ENCODE measurements around the gene ATP7A. TPM values are rescaled to one million over a fixed set of nuclear protein-coding genes. Genes with fewer than 3 reads are reported as not detected.
"Not testable (repeated sequence)": the region's sequence is repeated elsewhere in the genome, so short reads cannot be mapped to it uniquely, and the experiment has no call there.

Gene ATP7A
- total and polyA plus RNA-seq, 2 donors (not counting 1 experiment from before 2014, with no cell fraction given) = 2.7 to 12.4 TPM

DNA sequence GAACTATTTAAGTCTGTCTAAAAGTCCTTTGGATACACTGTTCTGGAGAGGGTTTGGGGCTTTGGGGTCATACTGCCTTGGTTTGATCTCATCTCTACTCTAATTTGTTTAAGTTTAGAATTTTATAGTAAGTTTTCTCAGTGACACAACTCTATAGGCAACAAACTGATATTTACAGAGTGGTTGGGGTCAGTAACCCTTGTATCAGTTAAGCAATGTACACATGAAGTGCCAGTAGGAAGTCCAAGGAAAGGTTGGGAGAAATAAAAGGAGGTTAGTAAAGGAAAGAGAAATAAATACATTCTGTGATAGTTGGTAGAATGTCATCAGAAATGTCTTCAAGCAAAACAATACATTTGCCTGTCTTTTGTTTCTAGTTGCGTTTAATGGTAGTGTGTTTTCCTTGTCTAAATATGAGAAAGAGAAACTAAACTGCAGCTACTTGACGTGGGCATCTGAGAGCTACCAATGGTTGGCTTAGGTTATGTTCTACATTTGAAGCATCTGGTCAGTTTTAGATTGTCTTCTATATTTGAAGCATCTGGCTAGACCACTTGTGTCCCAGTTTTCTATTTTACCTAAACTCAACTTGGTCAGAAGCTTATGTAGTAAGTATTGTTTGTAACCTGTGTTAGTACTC, 6.9 kb downstream of the ATP7A start:
- TF ChIP-seq, protein P1, sequence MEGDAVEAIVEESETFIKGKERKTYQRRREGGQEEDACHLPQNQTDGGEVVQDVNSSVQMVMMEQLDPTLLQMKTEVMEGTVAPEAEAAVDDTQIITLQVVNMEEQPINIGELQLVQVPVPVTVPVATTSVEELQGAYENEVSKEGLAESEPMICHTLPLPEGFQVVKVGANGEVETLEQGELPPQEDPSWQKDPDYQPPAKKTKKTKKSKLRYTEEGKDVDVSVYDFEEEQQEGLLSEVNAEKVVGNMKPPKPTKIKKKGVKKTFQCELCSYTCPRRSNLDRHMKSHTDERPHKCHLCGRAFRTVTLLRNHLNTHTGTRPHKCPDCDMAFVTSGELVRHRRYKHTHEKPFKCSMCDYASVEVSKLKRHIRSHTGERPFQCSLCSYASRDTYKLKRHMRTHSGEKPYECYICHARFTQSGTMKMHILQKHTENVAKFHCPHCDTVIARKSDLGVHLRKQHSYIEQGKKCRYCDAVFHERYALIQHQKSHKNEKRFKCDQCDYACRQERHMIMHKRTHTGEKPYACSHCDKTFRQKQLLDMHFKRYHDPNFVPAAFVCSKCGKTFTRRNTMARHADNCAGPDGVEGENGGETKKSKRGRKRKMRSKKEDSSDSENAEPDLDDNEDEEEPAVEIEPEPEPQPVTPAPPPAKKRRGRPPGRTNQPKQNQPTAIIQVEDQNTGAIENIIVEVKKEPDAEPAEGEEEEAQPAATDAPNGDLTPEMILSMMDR (IDR thresholded peaks at IDR 0.05) = no peak
- no peak for TF ChIP-seq EZH2 (IDR thresholded peaks at IDR 0.05; ENCODE audit: borderline replicate concordance, insufficient read depth, low read depth, low read length, poor library complexity, severe bottlenecking)
- H3K9me3 ChIP-seq (ENCODE audit: control extremely low read depth in 1 of 3, control insufficient read depth in 2 of 3, insufficient read depth in 1 of 3, low read length in 2 of 3) = no peaks in the 10 kb centered on the region
- H3K4me3 Mint-ChIP-seq = peak overlapping the region; percentile 56
- H3K4me3 ChIP-seq (ENCODE audit: control extremely low read depth in 1 of 5, extremely low read depth in 1 of 5, insufficient read depth in 1 of 5, low read depth in 2 of 5, low read length in 4 of 5) = peak overlapping the region in 3 of 5 experiments; percentile 15 to 31 (median 15)
- 20% methylated on average over 1 of the region's 2 CpGs for WGBS (ENCODE audit: insufficient coverage)
- H3K4me1 Mint-ChIP-seq = peaks cover 39% of the 10 kb centered on the region
- peak overlapping the region; percentile 28 for H3K9ac ChIP-seq (ENCODE audit: low read length)
- H3K4me1 ChIP-seq (ENCODE audit: control insufficient read depth in 2 of 2, insufficient read depth in 2 of 2, low read length in 2 of 2) = peaks cover 1 to 4% of the 10 kb centered on the region in 2 donors
- ChIA-PET POLR2A (no interaction called here), CTCF (interaction anchor here (1.2 kb wide), 1 partner anchor 108 kb away, joined by 3 read pairs; no protein-coding TSS in a partner anchor)
- H3K36me3 ChIP-seq (replicated peaks in 1 of 2; ENCODE audit: control extremely low read depth in 1 of 2, control insufficient read depth in 1 of 2, extremely low read depth in 1 of 2, insufficient read depth in 2 of 2, low read length in 1 of 2) = no peaks in the 10 kb centered on the region
- H2AFZ ChIP-seq (ENCODE audit: insufficient read depth, low read depth, low read length, poor library complexity, severe bottlenecking) = no peak overlapping the region
- H4K20me1 ChIP-seq (ENCODE audit: control insufficient read depth, insufficient read depth, low read length, poor library complexity, severe bottlenecking) = no peaks in the 10 kb centered on the region
- H3K27ac Mint-ChIP-seq = peak overlapping the region; percentile 4
- no peak overlapping the region for H3K27ac ChIP-seq (ENCODE audit: low read length in 2 of 2)
- intact Hi-C loops (cut with micrococcal nuclease) = loop anchor here (10.0 kb wide), 2 partner anchors 217 to 1027 kb away; partner anchors contain the start of genes P2RY10 and TAF9B
- no peak for DNase-seq
- H3K79me2 ChIP-seq (ENCODE audit: control insufficient read depth, insufficient read depth, low read length) = peaks cover 64% of the 10 kb centered on the region
- no peaks in the 10 kb centered on the region for H3K27me3 ChIP-seq (replicated peaks in 1 of 4; ENCODE audit: control extremely low read depth in 1 of 4, control insufficient read depth in 3 of 4, insufficient read depth in 4 of 4, low read length in 3 of 4)
- no peaks in the 10 kb centered on the region for H3K27me3 Mint-ChIP-seq
- H3K9me3 Mint-ChIP-seq (ENCODE audit: insufficient read depth) = no peaks in the 10 kb centered on the region
- ATAC-seq (ENCODE audit: low read depth) = no peak
- peak overlapping the region; percentile 37 for H3K4me2 ChIP-seq (replicated peaks; ENCODE audit: low read depth, low read length, poor library complexity, severe bottlenecking)

DNA sequence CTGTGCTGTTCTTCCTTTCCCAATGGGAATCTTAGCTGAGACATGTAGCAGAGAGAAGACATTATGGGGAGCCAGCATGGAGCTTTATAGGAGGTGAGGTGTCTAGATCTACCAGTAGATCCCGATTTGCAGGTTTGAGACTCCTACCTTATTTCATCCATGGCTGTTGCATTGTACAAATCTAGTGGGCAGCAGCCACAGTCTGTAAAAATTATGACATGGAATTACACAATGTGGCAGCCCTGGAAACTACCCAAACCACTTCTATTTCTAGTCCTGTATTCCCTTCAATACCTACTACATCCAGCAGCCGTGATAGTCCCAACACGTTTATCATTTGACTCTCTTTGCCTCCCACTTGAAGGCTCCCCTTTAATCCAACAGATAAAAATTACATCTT, 8.1 kb downstream of the ATP7A start:
- Histone ChIP-seq H3K4me1 (ENCODE audit: control insufficient read depth in 2 of 2, insufficient read depth in 2 of 2, low read length in 2 of 2) (peaks cover 0 to 4% of the 10 kb centered on the region in 2 donors), H3K4me2 (replicated peaks; ENCODE audit: low read depth, low read length, poor library complexity, severe bottlenecking) (no peak overlapping the region), H3K27me3 (replicated peaks in 1 of 4; ENCODE audit: control extremely low read depth in 1 of 4, control insufficient read depth in 3 of 4, insufficient read depth in 4 of 4, low read length in 3 of 4) (no peaks in the 10 kb centered on the region), H3K4me3 (ENCODE audit: control extremely low read depth in 1 of 5, extremely low read depth in 1 of 5, insufficient read depth in 1 of 5, low read depth in 2 of 5, low read length in 4 of 5) (no peak overlapping the region), H3K79me2 (ENCODE audit: control insufficient read depth, insufficient read depth, low read length) (peaks cover 57% of the 10 kb centered on the region), H4K20me1 (ENCODE audit: control insufficient read depth, insufficient read depth, low read length, poor library complexity, severe bottlenecking) (no peaks in the 10 kb centered on the region), H2AFZ (ENCODE audit: insufficient read depth, low read depth, low read length, poor library complexity, severe bottlenecking) (no peak overlapping the region), H3K9ac (ENCODE audit: low read length) (no peak overlapping the region), H3K9me3 (ENCODE audit: control extremely low read depth in 1 of 3, control insufficient read depth in 2 of 3, insufficient read depth in 1 of 3, low read length in 2 of 3) (no peaks in the 10 kb centered on the region), H3K27ac (ENCODE audit: low read length in 2 of 2) (no peak overlapping the region), H3K36me3 (replicated peaks in 1 of 2; ENCODE audit: control extremely low read depth in 1 of 2, control insufficient read depth in 1 of 2, extremely low read depth in 1 of 2, insufficient read depth in 2 of 2, low read length in 1 of 2) (no peaks in the 10 kb centered on the region)
- no peak for TF ChIP-seq EZH2 (IDR thresholded peaks at IDR 0.05; ENCODE audit: borderline replicate concordance, insufficient read depth, low read depth, low read length, poor library complexity, severe bottlenecking)
- TF ChIP-seq, protein P1 (IDR thresholded peaks at IDR 0.05) = no peak
- Mint-ChIP-seq H3K4me1 (peaks cover 33% of the 10 kb centered on the region), H3K27ac (peak overlapping the region; percentile 37), H3K4me3 (no peak overlapping the region), H3K27me3 (no peaks in the 10 kb centered on the region), H3K9me3 (ENCODE audit: insufficient read depth) (no peaks in the 10 kb centered on the region)
- POLR2A ChIA-PET = no interaction called here
- no CpG with 5 or more reads among the region's 3 CpGs for WGBS (ENCODE audit: insufficient coverage)
- no peak for ATAC-seq (ENCODE audit: low read depth)
- CTCF ChIA-PET = interaction anchor here (1.2 kb wide), 1 partner anchor 106 kb away, joined by 3 read pairs; no protein-coding TSS in a partner anchor
- no peak for DNase-seq
- intact Hi-C loops (cut with micrococcal nuclease) = loop anchor here (10.0 kb wide), 2 partner anchors 216 to 1026 kb away; partner anchors contain the start of genes P2RY10 and TAF9B

DNA sequence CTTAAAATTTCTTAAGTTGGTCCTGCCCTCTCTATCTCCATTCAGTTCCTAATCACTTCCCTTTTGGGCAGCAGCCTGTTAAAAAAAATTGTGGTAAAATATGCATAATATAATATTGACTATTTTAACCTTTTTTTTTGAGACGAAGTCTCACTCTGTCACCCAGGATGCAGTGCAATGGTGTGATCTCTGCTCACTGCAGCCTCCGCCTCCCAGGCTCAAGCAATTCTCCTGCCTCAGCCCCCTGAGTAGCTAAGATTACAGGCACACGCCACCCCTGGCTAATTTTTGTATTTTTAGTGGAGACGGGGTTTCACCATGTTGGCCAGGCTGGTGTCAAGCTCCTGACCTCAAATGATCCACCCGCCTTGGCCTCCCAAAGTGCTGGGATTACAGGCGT, 8.9 kb downstream of the ATP7A start:
- H3K27ac ChIP-seq (ENCODE audit: low read length in 2 of 2); H3K27me3 Mint-ChIP-seq; H3K9ac ChIP-seq (ENCODE audit: low read length); H3K9me3 Mint-ChIP-seq (ENCODE audit: insufficient read depth); H3K36me3 ChIP-seq (replicated peaks in 1 of 2; ENCODE audit: control extremely low read depth in 1 of 2, control insufficient read depth in 1 of 2, extremely low read depth in 1 of 2, insufficient read depth in 2 of 2, low read length in 1 of 2); H2AFZ ChIP-seq (ENCODE audit: insufficient read depth, low read depth, low read length, poor library complexity, severe bottlenecking); H3K4me2 ChIP-seq (replicated peaks; ENCODE audit: low read depth, low read length, poor library complexity, severe bottlenecking); H3K27me3 ChIP-seq (replicated peaks in 1 of 4; ENCODE audit: control extremely low read depth in 1 of 4, control insufficient read depth in 3 of 4, insufficient read depth in 4 of 4, low read length in 3 of 4); H3K27ac Mint-ChIP-seq; CTCF ChIA-PET; POLR2A ChIA-PET; H3K4me1 ChIP-seq (ENCODE audit: control insufficient read depth in 2 of 2, insufficient read depth in 2 of 2, low read length in 2 of 2); H3K4me3 ChIP-seq (ENCODE audit: control extremely low read depth in 1 of 5, extremely low read depth in 1 of 5, insufficient read depth in 1 of 5, low read depth in 2 of 5, low read length in 4 of 5); H3K4me3 Mint-ChIP-seq; ATAC-seq (ENCODE audit: low read depth); H4K20me1 ChIP-seq (ENCODE audit: control insufficient read depth, insufficient read depth, low read length, poor library complexity, severe bottlenecking); H3K9me3 ChIP-seq (ENCODE audit: control extremely low read depth in 1 of 3, control insufficient read depth in 2 of 3, insufficient read depth in 1 of 3, low read length in 2 of 3); DNase-seq: not testable (repeated sequence)
- H3K4me1 Mint-ChIP-seq = peaks cover 32% of the 10 kb centered on the region
- 60% methylated on average over 1 of the region's 6 CpGs for WGBS (ENCODE audit: insufficient coverage)
- H3K79me2 ChIP-seq (ENCODE audit: control insufficient read depth, insufficient read depth, low read length) = peaks cover 52% of the 10 kb centered on the region
- intact Hi-C loops (cut with micrococcal nuclease) = loop anchor here (10.0 kb wide), 2 partner anchors 215 to 1025 kb away; partner anchors contain the start of genes P2RY10 and TAF9B

All from B cell (primary cell).